DMS53 treated with DMSO at 0.1 percent for 48 hours (cell line): ENCODE measurements around the gene UGP2.

ENCODE experiments used
- DNase-seq: peaks from one replicate; lab custom pipeline; 2025; ENCODE audit not compliant: unreplicated experiment; lab: John Stamatoyannopoulos, UW

UGP2 gene

GRCh38 chr2:63863707-63864106 is 22.0 kb downstream of the UGP2 start:
- DNase-seq = no peak

- DNase-seq = no peak
Measured at GRCh38 chr2:63865159-63865799, 23.6 kb downstream of the UGP2 start.

- DNase-seq = no peak
Measured at GRCh38 chr2:63866009-63866709, 24.5 kb downstream of the UGP2 start.

- DNase-seq = no peak
Measured at GRCh38 chr2:63870679-63871078, 29.0 kb downstream of the UGP2 start.

- DNase-seq = no peak
Measured at GRCh38 chr2:63871864-63872263, 30.2 kb downstream of the UGP2 start.

GRCh38 chr2:63872571-63873328 is 31.1 kb downstream of the UGP2 start:
- DNase-seq = no peak

GRCh38 chr2:63874204-63875130 is 32.8 kb downstream of the UGP2 start:
- no peak for DNase-seq

GRCh38 chr2:63875131-63875527 is 33.4 kb downstream of the UGP2 start:
- no peak for DNase-seq

- DNase-seq = no peak
Measured at GRCh38 chr2:63875559-63876245, 34.0 kb downstream of the UGP2 start.

GRCh38 chr2:63876311-63876710 is 34.6 kb downstream of the UGP2 start:
- DNase-seq = no peak

- no peak for DNase-seq
Measured at GRCh38 chr2:63878486-63878885, 36.8 kb downstream of the UGP2 start.

- no peak for DNase-seq
Measured at GRCh38 chr2:63879876-63880433, 38.3 kb downstream of the UGP2 start.

- no peak for DNase-seq
Measured at GRCh38 chr2:63880625-63881024, 38.9 kb downstream of the UGP2 start.

GRCh38 chr2:63881205-63881604 is 39.5 kb downstream of the UGP2 start:
- DNase-seq = no peak

- DNase-seq = no peak
Measured at GRCh38 chr2:63882395-63883105, 40.9 kb downstream of the UGP2 start.

- DNase-seq = no peak
Measured at GRCh38 chr2:63886445-63886844, 44.7 kb downstream of the UGP2 start.

GRCh38 chr2:63888053-63888452 is 46.4 kb downstream of the UGP2 start:
- no peak for DNase-seq

- DNase-seq = peak; percentile 23
Measured at GRCh38 chr2:63888490-63889402, 47.0 kb downstream of the UGP2 start.
